HCT116 (cell line): ENCODE results near the gene EXOC4.

Source experiments
- CEBPB ChIP-seq: IDR thresholded peaks from 2 replicates; pipeline ENCODE4 v1.6.1; 2012; ENCODE audit warnings: low read depth
- EZH2 ChIP-seq: fragments of 200-600 bp; sonication (generic); IDR thresholded peaks from 2 replicates; pipeline ENCODE4 v1.6.1; 2017; ENCODE audit warnings: antibody characterized with exemption, mixed run types
- EZH2phosphoT487 ChIP-seq: fragments of 200-600 bp; IDR thresholded peaks from 2 replicates; pipeline ENCODE4 v1.6.1; 2018; ENCODE audit warnings: antibody characterized with exemption, borderline replicate concordance
- FOSL1 ChIP-seq: IDR thresholded peaks from 2 replicates; pipeline ENCODE4 v1.6.1; 2012; ENCODE audit warnings: low read depth
- POLR2A ChIP-seq: IDR thresholded peaks from 2 replicates; pipeline ENCODE4 v1.7.0; 2011; ENCODE audit warnings: borderline replicate concordance; ENCODE audit not compliant: insufficient read depth, insufficient read length; ENCODE audit errors: extremely low read depth
- SP1 ChIP-seq: IDR thresholded peaks from 2 replicates; pipeline ENCODE4 v1.6.1; 2012; ENCODE audit warnings: low read depth
- SRF ChIP-seq: IDR thresholded peaks from 2 replicates; pipeline ENCODE4 v1.6.1; 2012; ENCODE audit warnings: low read depth
- TCF7L2 ChIP-seq: IDR thresholded peaks from 2 replicates; pipeline ENCODE4 v1.7.0; 2011; ENCODE audit warnings: borderline replicate concordance, inconsistent platforms; ENCODE audit not compliant: insufficient read depth, insufficient read length; ENCODE audit errors: extremely low read depth
- ZNF274 ChIP-seq: fragments of 200-500 bp; sonication (Bioruptor generic); IDR thresholded peaks from 2 replicates; pipeline ENCODE4 v1.6.1; 2014; ENCODE audit warnings: mild to moderate bottlenecking, low read depth, low read length, inconsistent platforms
- TF ChIP-seq, protein P1 (sequence below), 3 experiments: fragments of 200-600 bp in 1 of 3; sonication (generic) in 1 of 3; IDR thresholded peaks in 2 of 3; conservative IDR thresholded peaks in 1 of 3; 2 replicates each; pipeline ENCODE4 v1.5.1; 2012 to 2017; ENCODE audit warnings: low read depth in 2 of 3, low read length in 2 of 3, antibody characterized with exemption in 1 of 3, borderline replicate concordance in 1 of 3, control low read depth in 1 of 3, mild to moderate bottlenecking in 1 of 3, mixed read lengths in 1 of 3, mixed run types in 1 of 3, moderate library complexity in 1 of 3; ENCODE audit not compliant: insufficient read depth in 1 of 3
- TF ChIP-seq, protein P2 (sequence below): IDR thresholded peaks from 2 replicates; pipeline ENCODE4 v1.6.1; 2012
- TF ChIP-seq, protein P3 (sequence below): IDR thresholded peaks from 2 replicates; pipeline ENCODE4 v1.6.1; 2012
- TF ChIP-seq, protein P4 (sequence below): IDR thresholded peaks from 2 replicates; pipeline ENCODE4 v1.6.1; 2012; ENCODE audit warnings: low read depth

DNA sequence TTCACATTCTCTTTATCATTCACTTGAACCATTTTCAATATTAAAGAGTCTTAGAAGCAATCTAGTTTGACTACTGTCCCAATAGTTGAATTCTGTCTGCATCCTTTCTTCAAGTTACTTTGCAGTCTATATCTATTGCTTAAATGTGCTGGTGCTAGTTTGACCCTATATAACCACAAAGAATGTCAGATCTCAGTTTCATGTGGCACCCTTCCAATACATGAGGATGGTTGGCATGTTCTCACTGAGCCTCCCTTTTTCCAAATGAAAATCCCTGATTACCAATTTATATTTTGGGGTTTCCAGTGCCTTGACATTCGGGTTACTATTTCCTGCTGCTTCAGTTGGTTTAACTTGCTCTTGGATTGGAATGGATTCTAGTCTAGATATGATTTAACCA is 292.7 kb downstream of the EXOC4 start:
- TF ChIP-seq EZH2 (no peak), SP1 (no peak), TCF7L2 (no peak), CEBPB (no peak), POLR2A (no peak), SRF (no peak), ZNF274 (no peak), FOSL1 (no peak), EZH2phosphoT487 (no peak)
- TF ChIP-seq, protein P1, sequence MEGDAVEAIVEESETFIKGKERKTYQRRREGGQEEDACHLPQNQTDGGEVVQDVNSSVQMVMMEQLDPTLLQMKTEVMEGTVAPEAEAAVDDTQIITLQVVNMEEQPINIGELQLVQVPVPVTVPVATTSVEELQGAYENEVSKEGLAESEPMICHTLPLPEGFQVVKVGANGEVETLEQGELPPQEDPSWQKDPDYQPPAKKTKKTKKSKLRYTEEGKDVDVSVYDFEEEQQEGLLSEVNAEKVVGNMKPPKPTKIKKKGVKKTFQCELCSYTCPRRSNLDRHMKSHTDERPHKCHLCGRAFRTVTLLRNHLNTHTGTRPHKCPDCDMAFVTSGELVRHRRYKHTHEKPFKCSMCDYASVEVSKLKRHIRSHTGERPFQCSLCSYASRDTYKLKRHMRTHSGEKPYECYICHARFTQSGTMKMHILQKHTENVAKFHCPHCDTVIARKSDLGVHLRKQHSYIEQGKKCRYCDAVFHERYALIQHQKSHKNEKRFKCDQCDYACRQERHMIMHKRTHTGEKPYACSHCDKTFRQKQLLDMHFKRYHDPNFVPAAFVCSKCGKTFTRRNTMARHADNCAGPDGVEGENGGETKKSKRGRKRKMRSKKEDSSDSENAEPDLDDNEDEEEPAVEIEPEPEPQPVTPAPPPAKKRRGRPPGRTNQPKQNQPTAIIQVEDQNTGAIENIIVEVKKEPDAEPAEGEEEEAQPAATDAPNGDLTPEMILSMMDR (IDR thresholded peaks at IDR 0.05 in 2 of 3, conservative IDR thresholded peaks at IDR 0.05 in 1 of 3; ENCODE audit: borderline replicate concordance in 1 of 3, insufficient read depth in 1 of 3, low read depth in 2 of 3, low read length in 2 of 3), result no peak
- TF ChIP-seq, protein P2, sequence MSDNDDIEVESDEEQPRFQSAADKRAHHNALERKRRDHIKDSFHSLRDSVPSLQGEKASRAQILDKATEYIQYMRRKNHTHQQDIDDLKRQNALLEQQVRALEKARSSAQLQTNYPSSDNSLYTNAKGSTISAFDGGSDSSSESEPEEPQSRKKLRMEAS, result no peak
- TF ChIP-seq, protein P3, sequence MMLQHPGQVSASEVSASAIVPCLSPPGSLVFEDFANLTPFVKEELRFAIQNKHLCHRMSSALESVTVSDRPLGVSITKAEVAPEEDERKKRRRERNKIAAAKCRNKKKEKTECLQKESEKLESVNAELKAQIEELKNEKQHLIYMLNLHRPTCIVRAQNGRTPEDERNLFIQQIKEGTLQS, result no peak
- TF ChIP-seq, protein P4, sequence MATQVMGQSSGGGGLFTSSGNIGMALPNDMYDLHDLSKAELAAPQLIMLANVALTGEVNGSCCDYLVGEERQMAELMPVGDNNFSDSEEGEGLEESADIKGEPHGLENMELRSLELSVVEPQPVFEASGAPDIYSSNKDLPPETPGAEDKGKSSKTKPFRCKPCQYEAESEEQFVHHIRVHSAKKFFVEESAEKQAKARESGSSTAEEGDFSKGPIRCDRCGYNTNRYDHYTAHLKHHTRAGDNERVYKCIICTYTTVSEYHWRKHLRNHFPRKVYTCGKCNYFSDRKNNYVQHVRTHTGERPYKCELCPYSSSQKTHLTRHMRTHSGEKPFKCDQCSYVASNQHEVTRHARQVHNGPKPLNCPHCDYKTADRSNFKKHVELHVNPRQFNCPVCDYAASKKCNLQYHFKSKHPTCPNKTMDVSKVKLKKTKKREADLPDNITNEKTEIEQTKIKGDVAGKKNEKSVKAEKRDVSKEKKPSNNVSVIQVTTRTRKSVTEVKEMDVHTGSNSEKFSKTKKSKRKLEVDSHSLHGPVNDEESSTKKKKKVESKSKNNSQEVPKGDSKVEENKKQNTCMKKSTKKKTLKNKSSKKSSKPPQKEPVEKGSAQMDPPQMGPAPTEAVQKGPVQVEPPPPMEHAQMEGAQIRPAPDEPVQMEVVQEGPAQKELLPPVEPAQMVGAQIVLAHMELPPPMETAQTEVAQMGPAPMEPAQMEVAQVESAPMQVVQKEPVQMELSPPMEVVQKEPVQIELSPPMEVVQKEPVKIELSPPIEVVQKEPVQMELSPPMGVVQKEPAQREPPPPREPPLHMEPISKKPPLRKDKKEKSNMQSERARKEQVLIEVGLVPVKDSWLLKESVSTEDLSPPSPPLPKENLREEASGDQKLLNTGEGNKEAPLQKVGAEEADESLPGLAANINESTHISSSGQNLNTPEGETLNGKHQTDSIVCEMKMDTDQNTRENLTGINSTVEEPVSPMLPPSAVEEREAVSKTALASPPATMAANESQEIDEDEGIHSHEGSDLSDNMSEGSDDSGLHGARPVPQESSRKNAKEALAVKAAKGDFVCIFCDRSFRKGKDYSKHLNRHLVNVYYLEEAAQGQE, result no peak
